Measurements from ENCODE around the gene PRDX2.

DNA sequence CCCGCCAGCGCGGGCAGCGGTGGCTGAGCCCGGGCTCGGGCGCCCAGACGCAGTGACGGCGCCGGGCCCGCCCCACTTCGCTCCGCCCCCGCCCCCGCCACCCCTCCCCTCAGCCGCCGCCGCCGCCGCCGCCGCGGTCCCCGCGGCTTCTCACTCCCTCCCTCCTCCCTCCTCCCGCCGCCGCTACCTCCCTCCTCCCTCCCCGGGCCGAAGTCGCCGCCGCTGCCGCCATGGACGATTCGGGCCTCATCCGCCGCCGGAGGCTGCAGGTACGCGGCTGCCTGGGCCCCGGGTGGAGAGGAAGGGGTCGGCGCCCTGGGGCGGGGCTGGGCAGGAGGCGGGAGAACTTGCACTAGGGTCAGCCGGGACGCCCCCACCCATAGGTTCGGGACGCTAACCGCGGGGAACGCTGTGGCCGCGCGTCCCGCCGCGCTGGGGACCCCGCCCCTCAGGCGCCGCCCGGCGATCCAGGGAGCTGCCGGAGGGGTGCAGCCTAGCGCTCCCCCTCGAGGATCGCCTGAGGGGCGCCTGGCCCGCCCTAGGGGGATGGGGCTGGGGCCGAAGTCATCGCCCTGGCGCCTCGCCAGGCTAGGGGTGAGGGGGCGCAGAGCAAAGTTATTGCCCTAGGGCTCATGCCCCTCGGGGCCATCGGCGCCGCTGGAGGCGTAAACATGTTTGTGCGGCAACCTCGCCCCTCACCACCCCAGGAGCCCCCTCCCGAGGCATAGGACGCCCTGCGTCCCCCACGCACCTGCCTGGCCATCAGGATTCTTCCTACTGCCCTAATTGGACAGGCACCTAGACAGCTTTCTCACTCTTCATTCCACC lies 32.4 kb upstream of the PRDX2 start:
- TF ChIP-seq, protein P1, sequence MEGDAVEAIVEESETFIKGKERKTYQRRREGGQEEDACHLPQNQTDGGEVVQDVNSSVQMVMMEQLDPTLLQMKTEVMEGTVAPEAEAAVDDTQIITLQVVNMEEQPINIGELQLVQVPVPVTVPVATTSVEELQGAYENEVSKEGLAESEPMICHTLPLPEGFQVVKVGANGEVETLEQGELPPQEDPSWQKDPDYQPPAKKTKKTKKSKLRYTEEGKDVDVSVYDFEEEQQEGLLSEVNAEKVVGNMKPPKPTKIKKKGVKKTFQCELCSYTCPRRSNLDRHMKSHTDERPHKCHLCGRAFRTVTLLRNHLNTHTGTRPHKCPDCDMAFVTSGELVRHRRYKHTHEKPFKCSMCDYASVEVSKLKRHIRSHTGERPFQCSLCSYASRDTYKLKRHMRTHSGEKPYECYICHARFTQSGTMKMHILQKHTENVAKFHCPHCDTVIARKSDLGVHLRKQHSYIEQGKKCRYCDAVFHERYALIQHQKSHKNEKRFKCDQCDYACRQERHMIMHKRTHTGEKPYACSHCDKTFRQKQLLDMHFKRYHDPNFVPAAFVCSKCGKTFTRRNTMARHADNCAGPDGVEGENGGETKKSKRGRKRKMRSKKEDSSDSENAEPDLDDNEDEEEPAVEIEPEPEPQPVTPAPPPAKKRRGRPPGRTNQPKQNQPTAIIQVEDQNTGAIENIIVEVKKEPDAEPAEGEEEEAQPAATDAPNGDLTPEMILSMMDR (IDR thresholded peaks at IDR 0.05; ENCODE audit: low read depth, low read length, poor library complexity, severe bottlenecking) = peak; percentile 12
- TF ChIP-seq EZH2phosphoT487 (IDR thresholded peaks at IDR 0.05; ENCODE audit: borderline replicate concordance, low read length) = no peak

Measured in DOHH2 (cell line).